ENCODE results near the gene QRICH2.
"Not testable (repeated sequence)": the region's sequence is repeated elsewhere in the genome, so short reads cannot be mapped to it uniquely, and the experiment has no call there.

Gene QRICH2

DNA sequence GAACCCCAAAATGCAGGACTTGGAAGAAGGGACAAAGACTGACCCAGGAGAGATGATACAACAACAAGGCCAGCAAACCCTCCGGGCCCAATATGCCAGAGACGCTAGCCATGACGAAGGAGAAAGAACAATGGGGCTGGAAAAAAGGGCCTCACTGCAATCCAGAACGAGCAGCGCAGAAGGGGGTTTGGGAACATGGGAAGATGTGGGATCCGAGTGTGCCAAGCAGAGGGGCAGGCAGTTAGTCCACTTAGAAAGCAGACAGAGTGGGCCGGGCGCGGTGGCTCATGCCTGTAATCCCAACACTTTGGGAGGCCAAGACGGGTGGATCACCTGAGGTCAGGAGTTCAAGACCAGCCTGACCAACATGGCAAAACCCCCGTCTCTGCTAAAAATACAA lies 38.9 kb upstream of the QRICH2 start:
- not testable (repeated sequence) for H3K4me1 ChIP-seq (ENCODE audit: control insufficient read depth, insufficient read depth, low read length); H3K4me3 ChIP-seq (ENCODE audit: low read length); H3K27me3 ChIP-seq (ENCODE audit: control insufficient read depth, insufficient read depth, low read length); H3K9ac ChIP-seq (ENCODE audit: low read depth, low read length); H3K4me2 ChIP-seq (ENCODE audit: low read length); H3K9me3 ChIP-seq (replicated peaks; ENCODE audit: low read length)
- H3K36me3 ChIP-seq (ENCODE audit: insufficient read depth, low read length): peaks cover 29% of the 10 kb centered on the region

DNA sequence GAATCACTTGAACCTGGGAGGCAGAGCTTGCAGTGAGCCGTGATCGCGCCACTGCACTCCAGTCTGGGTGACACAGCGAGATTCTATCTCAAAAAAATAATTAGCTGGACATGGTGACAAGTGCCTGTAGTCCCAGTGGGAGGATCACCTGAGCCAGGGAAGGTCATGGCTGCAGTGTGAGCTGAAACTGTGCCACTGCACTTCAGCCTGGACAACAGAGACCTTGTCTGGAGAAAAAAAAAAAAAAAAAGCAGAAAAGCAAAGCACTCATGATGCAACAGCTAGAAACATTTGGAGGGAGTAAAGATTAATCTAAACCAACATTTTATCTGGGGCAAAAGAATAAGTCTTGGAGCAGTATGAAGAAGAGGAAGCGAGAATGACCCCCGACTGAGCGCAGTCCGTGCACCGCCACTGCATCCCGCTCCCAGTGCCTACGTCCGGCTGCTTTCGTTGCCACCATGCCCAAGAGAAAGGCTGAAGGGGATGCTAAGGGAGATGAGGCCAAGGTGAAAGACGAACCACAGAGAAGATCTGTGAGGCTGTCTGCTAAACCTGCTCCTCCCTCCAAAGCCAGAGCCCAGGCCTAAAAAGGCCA lies 37.4 kb upstream of the QRICH2 start:
- Histone ChIP-seq H3K9me3 (replicated peaks; ENCODE audit: low read length) (no peaks in the 10 kb centered on the region), H3K9ac (ENCODE audit: low read depth, low read length) (no peak overlapping the region), H3K4me2 (ENCODE audit: low read length) (no peak overlapping the region), H3K36me3 (ENCODE audit: insufficient read depth, low read length) (peaks cover 35% of the 10 kb centered on the region), H3K4me3 (ENCODE audit: low read length) (no peak overlapping the region), H3K4me1 (ENCODE audit: control insufficient read depth, insufficient read depth, low read length) (no peaks in the 10 kb centered on the region), H3K27me3 (ENCODE audit: control insufficient read depth, insufficient read depth, low read length) (no peaks in the 10 kb centered on the region)

DNA sequence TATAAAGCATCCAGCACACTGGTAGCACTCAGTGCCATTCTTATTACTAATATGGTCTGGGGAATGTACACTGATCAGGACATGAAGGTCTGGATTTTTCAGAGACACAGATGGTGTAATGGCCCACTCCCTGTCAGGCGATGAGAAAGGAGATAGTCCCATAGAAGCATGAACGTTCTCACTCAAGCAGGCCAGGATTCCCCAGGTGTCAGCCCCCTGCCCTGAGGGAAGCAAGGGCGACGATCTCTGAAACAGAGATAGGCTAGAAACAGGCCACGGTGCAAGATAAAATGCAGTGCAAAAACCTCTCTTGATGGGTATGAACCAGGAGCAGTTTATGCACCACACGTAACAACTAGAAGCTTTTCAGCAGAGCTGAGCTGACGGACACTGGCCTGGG lies 35.0 kb upstream of the QRICH2 start:
- Histone ChIP-seq H3K27me3 (ENCODE audit: control insufficient read depth, insufficient read depth, low read length) (no peaks in the 10 kb centered on the region), H3K4me1 (ENCODE audit: control insufficient read depth, insufficient read depth, low read length) (peaks cover 2% of the 10 kb centered on the region), H3K9me3 (replicated peaks; ENCODE audit: low read length) (no peaks in the 10 kb centered on the region), H3K36me3 (ENCODE audit: insufficient read depth, low read length) (peaks cover 35% of the 10 kb centered on the region), H3K4me2 (ENCODE audit: low read length) (no peak overlapping the region), H3K4me3 (ENCODE audit: low read length) (no peak overlapping the region), H3K9ac (ENCODE audit: low read depth, low read length) (no peak overlapping the region)

DNA sequence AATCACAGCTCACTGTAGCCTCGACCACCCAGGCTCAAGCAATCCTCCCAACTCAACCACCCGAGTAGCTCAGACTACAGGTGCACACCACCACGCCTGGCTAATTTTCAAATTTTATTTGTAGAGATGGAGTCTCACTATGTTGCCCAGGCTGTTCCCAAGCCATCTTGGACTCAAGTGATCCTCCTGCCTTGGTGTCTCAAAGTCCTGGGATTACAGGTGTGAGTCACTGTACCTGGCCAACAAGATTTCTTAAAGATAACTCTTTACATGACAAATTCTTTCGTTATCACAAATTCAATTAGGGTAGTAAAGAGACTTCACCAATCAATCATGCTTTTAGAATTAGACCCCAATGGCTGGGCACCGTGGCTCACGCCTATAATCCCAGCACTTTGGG lies 33.2 kb upstream of the QRICH2 start:
- H3K4me3 ChIP-seq (ENCODE audit: low read length): no peak overlapping the region
- no peak overlapping the region for H3K4me2 ChIP-seq (ENCODE audit: low read length)
- peaks cover 17% of the 10 kb centered on the region for H3K4me1 ChIP-seq (ENCODE audit: control insufficient read depth, insufficient read depth, low read length)
- no peak overlapping the region for H3K9ac ChIP-seq (ENCODE audit: low read depth, low read length)
- no peaks in the 10 kb centered on the region for H3K9me3 ChIP-seq (replicated peaks; ENCODE audit: low read length)
- H3K36me3 ChIP-seq (ENCODE audit: insufficient read depth, low read length): peaks cover 23% of the 10 kb centered on the region
- no peaks in the 10 kb centered on the region for H3K27me3 ChIP-seq (ENCODE audit: control insufficient read depth, insufficient read depth, low read length)

DNA sequence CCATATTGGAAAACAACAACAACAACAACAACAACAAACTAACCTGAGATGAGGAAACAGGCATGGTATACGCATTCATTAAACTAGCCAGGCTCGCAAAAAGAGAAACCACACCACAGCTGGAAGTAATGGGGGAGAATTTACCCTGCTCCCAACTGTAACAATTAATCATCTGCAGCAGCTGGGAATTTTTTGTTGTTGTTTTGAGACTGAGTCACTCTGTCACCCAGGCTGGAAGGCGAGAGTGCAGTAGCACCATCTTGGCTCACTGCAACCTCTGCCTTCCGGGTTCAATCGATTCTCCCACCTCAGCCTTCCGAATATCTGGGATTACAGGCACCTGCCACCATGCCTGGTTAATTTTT lies 29.3 kb upstream of the QRICH2 start:
- H3K36me3 ChIP-seq (ENCODE audit: insufficient read depth, low read length): peaks cover 10% of the 10 kb centered on the region
- no peaks in the 10 kb centered on the region for H3K9me3 ChIP-seq (replicated peaks; ENCODE audit: low read length)
- H3K4me1 ChIP-seq (ENCODE audit: control insufficient read depth, insufficient read depth, low read length): peaks cover 17% of the 10 kb centered on the region
- H3K4me3 ChIP-seq (ENCODE audit: low read length): no peak overlapping the region
- no peaks in the 10 kb centered on the region for H3K27me3 ChIP-seq (ENCODE audit: control insufficient read depth, insufficient read depth, low read length)
- H3K4me2 ChIP-seq (ENCODE audit: low read length): peak overlapping the region; percentile 9
- H3K9ac ChIP-seq (ENCODE audit: low read depth, low read length): no peak overlapping the region

DNA sequence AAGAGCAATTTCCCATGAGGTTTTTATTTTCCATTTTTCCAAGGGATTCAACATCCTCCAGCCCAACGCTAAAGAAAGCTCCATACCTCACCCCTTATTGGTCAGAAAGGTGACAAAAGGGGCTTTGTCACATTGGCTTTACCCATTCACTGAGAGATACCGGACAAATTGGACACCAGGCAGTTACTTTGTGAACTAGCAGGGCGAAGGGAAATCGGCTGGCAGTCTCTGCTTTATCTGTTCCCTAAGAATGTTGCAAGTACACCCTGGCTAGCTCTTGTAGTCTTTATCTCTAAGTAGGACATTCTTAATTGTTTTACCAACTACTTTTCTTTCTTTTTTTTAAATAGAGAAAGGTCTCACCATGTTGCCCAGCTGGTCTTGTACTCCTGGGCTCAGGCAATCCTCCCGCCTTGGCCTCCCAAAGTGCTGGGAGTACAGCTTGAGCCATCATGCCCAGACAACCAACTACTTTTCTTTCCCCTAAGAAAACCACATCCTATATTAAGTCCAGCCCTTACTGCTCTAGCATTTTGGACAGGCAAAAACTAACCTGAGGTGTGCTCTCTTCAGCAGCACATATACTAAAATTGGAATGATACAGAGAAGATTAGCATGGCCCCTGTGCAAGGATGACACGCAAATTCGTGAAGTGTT lies 28.8 kb upstream of the QRICH2 start:
- peaks cover 17% of the 10 kb centered on the region for H3K4me1 ChIP-seq (ENCODE audit: control insufficient read depth, insufficient read depth, low read length)
- H3K9me3 ChIP-seq (replicated peaks; ENCODE audit: low read length): no peaks in the 10 kb centered on the region
- H3K4me3 ChIP-seq (ENCODE audit: low read length): no peak overlapping the region
- H3K36me3 ChIP-seq (ENCODE audit: insufficient read depth, low read length): peaks cover 6% of the 10 kb centered on the region
- no peaks in the 10 kb centered on the region for H3K27me3 ChIP-seq (ENCODE audit: control insufficient read depth, insufficient read depth, low read length)
- H3K9ac ChIP-seq (ENCODE audit: low read depth, low read length): no peak overlapping the region
- peak overlapping the region; percentile 9 for H3K4me2 ChIP-seq (ENCODE audit: low read length)

DNA sequence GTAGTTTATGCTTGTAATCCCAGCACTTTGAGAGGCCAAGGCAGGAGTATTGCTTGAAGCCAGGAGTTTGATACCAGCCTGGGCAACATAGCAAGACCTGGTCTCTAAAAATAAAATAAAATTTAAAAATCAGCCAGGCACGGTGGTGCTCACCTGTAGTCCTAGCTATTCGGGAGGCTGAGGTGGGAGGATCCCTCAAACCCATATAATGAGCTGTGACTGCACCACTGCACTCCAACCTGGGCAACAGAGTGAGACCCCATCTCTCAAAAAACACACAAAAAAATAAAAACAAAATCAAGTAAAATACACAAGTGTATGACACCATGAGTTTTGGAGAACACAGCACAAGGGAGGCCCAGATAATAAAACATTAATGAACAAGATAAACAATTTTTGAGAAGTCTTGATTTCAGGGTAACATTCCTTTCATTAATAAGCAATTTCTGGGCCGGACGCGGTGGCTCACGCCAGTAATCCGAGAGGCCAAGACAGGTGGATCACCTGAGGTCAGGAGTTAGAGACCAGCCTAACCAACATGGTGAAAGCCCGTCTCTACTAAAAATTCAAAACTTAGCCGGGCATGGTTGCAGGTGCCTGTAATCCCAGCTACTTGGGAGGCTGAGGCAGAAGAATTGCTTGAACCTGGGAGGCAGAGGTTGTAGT lies 27.8 kb upstream of the QRICH2 start:
- H3K4me2 ChIP-seq (ENCODE audit: low read length): no peak overlapping the region
- H3K36me3 ChIP-seq (ENCODE audit: insufficient read depth, low read length): peaks cover 4% of the 10 kb centered on the region
- no peak overlapping the region for H3K4me3 ChIP-seq (ENCODE audit: low read length)
- no peak overlapping the region for H3K9ac ChIP-seq (ENCODE audit: low read depth, low read length)
- peaks cover 17% of the 10 kb centered on the region for H3K4me1 ChIP-seq (ENCODE audit: control insufficient read depth, insufficient read depth, low read length)
- H3K9me3 ChIP-seq (replicated peaks; ENCODE audit: low read length): no peaks in the 10 kb centered on the region
- H3K27me3 ChIP-seq (ENCODE audit: control insufficient read depth, insufficient read depth, low read length): no peaks in the 10 kb centered on the region

DNA sequence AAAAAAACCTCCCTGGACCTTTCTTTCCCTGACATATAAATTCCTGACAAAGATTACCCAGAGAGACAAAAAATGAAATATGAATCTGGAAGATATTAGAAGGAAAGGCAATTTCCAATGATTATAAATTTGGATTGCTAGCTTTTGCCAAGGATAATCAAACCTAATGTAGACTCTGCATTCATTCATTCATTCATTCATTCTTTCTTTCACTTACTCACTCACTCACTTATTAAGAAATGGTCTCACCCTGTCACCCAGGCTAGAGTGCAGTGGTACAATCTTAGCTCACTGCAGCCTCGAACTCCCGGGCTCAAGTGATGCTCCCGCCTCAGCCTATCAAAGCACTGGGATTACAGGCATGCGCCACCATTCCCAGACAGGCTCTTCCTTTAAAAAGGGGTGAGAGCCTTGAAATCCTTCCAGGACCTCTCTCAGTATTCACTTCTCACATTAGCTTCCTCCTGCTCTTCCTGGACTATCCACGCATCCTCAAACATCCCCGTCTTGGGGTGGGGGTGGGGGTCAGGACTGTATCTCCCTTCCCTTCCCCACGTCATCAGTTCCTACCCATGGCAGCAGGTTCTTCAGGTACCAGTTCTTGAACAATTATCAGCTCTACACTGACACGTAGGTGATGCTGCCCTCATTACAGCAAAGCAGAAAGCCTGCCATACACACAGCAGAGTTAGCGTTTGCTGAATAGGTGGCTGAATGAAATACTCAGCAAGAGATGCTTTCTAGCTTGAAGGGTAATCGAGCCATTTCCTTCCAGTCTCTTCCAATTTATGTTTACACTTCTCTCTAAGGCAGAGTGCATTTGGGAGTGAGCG lies 25.8 kb upstream of the QRICH2 start:
- H3K9ac ChIP-seq (ENCODE audit: low read depth, low read length): no peak overlapping the region
- no peaks in the 10 kb centered on the region for H3K9me3 ChIP-seq (replicated peaks; ENCODE audit: low read length)
- no peak overlapping the region for H3K4me3 ChIP-seq (ENCODE audit: low read length)
- H3K4me1 ChIP-seq (ENCODE audit: control insufficient read depth, insufficient read depth, low read length): peaks cover 17% of the 10 kb centered on the region
- H3K4me2 ChIP-seq (ENCODE audit: low read length): no peak overlapping the region
- H3K27me3 ChIP-seq (ENCODE audit: control insufficient read depth, insufficient read depth, low read length): no peaks in the 10 kb centered on the region
- peaks cover 16% of the 10 kb centered on the region for H3K36me3 ChIP-seq (ENCODE audit: insufficient read depth, low read length)

DNA sequence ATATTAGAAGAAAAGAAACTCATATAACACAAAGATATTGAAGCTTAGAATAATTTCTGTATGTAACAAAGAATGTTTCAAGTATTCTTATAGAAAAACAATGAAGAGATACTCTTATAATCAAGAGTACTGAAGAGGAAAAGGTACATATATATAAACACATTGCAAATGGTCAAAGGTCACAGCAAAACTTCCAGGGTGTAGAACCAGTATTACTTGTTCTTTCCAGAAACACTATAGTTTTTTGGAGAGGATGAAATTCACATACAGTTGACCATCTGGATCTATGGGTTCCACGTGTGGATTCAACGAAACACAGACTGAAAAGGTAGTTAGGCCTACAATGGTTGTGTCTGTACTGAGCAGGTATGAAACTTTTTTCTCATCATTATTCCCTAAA lies 23.0 kb upstream of the QRICH2 start:
- Histone ChIP-seq H3K36me3 (ENCODE audit: insufficient read depth, low read length) (peaks cover 21% of the 10 kb centered on the region), H3K4me3 (ENCODE audit: low read length) (no peak overlapping the region), H3K9me3 (replicated peaks; ENCODE audit: low read length) (no peaks in the 10 kb centered on the region), H3K9ac (ENCODE audit: low read depth, low read length) (no peak overlapping the region), H3K27me3 (ENCODE audit: control insufficient read depth, insufficient read depth, low read length) (no peaks in the 10 kb centered on the region), H3K4me1 (ENCODE audit: control insufficient read depth, insufficient read depth, low read length) (no peaks in the 10 kb centered on the region), H3K4me2 (ENCODE audit: low read length) (no peak overlapping the region)

DNA sequence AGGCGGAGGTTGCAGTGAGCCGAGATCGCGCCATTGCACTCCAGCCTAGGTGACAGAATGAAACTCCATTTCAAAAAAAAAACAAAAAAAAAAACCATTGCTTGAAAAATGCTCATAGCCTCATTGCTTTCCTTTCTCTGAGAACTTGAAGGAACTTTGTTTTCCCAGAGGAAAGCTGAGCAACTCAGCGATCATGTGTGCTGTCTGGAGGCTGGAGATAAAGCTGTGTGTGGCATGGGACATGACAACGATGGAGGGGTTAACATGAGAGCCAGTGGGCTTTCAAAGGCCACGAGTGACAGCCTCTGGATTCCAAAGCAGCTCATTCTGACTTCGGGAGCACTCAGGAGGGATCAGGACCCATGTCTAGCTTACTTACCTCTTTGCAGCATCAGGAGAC lies 21.6 kb upstream of the QRICH2 start:
- no peaks in the 10 kb centered on the region for H3K4me1 ChIP-seq (ENCODE audit: control insufficient read depth, insufficient read depth, low read length)
- H3K4me2 ChIP-seq (ENCODE audit: low read length): no peak overlapping the region
- no peak overlapping the region for H3K9ac ChIP-seq (ENCODE audit: low read depth, low read length)
- peaks cover 21% of the 10 kb centered on the region for H3K36me3 ChIP-seq (ENCODE audit: insufficient read depth, low read length)
- H3K9me3 ChIP-seq (replicated peaks; ENCODE audit: low read length): no peaks in the 10 kb centered on the region
- H3K4me3 ChIP-seq (ENCODE audit: low read length): no peak overlapping the region
- H3K27me3 ChIP-seq (ENCODE audit: control insufficient read depth, insufficient read depth, low read length): no peaks in the 10 kb centered on the region

DNA sequence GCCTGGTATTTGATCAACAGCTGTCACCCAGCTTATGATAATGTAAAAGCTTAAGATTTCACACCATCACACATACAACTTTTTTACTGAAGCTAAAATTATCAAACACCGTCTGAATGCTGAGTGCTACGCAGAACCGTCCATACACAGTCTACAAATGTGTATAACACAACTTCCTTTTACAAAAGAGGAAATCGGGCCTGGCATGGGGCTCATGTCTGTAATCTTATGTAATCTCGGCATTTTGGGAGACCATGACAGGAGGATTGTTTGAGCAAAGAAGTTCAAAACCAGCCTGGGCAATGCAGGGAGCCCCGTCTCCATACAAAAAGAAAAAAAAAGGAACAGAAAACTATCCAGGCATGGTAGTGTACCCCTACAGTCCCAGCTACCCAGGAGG lies 19.6 kb upstream of the QRICH2 start:
- no peak overlapping the region for H3K4me3 ChIP-seq (ENCODE audit: low read length)
- no peak overlapping the region for H3K9ac ChIP-seq (ENCODE audit: low read depth, low read length)
- H3K27me3 ChIP-seq (ENCODE audit: control insufficient read depth, insufficient read depth, low read length): no peaks in the 10 kb centered on the region
- peaks cover 21% of the 10 kb centered on the region for H3K36me3 ChIP-seq (ENCODE audit: insufficient read depth, low read length)
- no peaks in the 10 kb centered on the region for H3K9me3 ChIP-seq (replicated peaks; ENCODE audit: low read length)
- no peak overlapping the region for H3K4me2 ChIP-seq (ENCODE audit: low read length)
- no peaks in the 10 kb centered on the region for H3K4me1 ChIP-seq (ENCODE audit: control insufficient read depth, insufficient read depth, low read length)

Measured in skeletal muscle satellite cell (primary cell).